NB4 (cell line): ENCODE data around the gene UBA3.

Experiments
- DNase-seq: peaks from one replicate; pipeline ENCODE4 v3.0.0; 2010; ENCODE audit warnings: low read depth
- H3K4me3 ChIP-seq: one replicate; pipeline ENCODE4 v1.5.1; 2011; ENCODE audit warnings: mild to moderate bottlenecking, low read depth, low read length, moderate library complexity
- CTCF ChIP-seq: IDR thresholded peaks from one replicate; pipeline ENCODE4 v1.5.1; 2012; ENCODE audit warnings: low read depth, low read length
- MAX ChIP-seq: IDR thresholded peaks from 2 replicates; pipeline ENCODE4 v1.6.1; 2011; ENCODE audit warnings: low read depth, low read length
- MYC ChIP-seq: IDR thresholded peaks from 2 replicates; pipeline ENCODE4 v1.6.1; 2011; ENCODE audit warnings: low read depth, low read length
- POLR2A ChIP-seq: IDR thresholded peaks from 2 replicates; pipeline ENCODE4 v1.6.1; 2011; ENCODE audit warnings: mild to moderate bottlenecking; ENCODE audit not compliant: insufficient read length; ENCODE audit errors: extremely low read depth

Gene UBA3

GRCh38 chr3:69005791-69006482, 74.2 kb downstream of the UBA3 start:
- TF ChIP-seq POLR2A (no peak), CTCF (no peak), MAX (no peak), MYC (no peak)

GRCh38 chr3:69005071-69005790, 74.9 kb downstream of the UBA3 start:
- DNase-seq, result no peak
- H3K4me3 ChIP-seq, result no peak overlapping the region
- TF ChIP-seq MAX (no peak), CTCF (no peak), MYC (no peak), POLR2A (no peak)

More at GRCh38 chr3:69005791-69006482, 74.2 kb downstream of the UBA3 start:
- no peak for DNase-seq
- no peak overlapping the region for H3K4me3 ChIP-seq
